ENCODE results near the gene SLC2A9.

SLC2A9 gene

GRCh38 chr4:10018818-10019461, 2.4 kb downstream of the SLC2A9 start:
- DNase-seq: peak; percentile 84 to 86

DNA sequence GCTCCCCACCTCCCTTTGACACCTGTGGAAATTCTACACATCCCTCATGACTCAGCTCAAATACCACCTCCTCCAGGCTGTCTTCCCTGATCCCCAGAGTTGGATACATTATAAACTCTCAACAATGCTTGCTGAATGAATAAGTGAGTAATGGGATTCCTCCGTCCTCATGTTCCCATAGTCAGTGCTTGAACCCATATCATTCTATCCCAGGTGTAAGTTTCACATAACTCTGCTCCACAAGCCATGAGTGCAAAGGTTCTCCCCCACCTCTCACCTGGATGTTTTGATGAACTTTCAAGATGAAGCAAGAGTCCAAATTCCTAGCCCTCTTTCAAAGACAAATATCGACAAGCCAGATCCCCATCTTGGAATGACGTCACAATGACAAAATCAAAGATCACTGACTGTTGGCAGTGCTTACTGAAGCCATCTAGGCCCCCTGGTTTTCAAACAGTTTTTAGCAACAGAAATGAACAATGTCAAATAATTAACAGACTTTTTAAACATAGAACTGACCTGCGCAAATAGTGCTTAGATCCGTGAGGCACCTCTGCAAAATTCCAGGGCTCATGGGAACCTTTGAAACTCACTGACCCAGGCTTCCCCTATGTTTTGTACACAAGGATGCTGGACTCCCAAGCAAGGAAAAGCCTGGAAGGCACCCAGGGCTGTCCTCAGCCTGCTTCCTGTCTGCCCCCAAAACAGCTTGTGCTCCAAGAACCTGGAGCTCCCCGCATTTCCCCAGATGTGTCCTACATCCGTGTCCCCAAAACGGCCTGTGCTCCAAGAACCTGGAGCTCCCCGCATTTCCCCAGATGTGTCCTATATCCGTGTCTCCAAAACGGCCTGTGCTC, 4.0 kb downstream of the SLC2A9 start:
- DNase-seq: no peak

- DNase-seq: no peak
Measured at GRCh38 chr4:10016169-10016568, 5.1 kb downstream of the SLC2A9 start.

GRCh38 chr4:10015140-10015753, 6.0 kb downstream of the SLC2A9 start:
- peak; percentile 39 to 51 for DNase-seq

DNA sequence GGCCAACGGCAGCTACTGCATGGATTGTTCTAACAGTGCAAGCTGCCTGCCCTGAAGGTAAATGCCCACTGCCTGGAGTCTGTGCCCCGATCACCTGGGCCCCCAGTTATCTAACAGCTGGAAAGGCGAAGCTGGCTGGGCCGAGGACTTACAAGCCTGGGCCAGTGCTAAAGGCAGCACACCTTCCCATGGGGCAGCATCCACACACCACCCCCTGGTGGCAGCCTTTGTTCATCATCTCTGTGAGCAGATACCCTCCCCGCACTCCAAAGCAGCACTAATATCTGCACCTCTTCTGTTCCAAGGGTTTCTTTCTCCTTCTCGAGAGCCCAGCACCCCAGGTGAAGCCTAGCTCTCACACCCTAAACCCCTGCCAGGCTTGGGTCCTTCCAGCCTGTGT, 7.6 kb downstream of the SLC2A9 start:
- DNase-seq: peak in 1 of 2 donors; percentile 33

DNA sequence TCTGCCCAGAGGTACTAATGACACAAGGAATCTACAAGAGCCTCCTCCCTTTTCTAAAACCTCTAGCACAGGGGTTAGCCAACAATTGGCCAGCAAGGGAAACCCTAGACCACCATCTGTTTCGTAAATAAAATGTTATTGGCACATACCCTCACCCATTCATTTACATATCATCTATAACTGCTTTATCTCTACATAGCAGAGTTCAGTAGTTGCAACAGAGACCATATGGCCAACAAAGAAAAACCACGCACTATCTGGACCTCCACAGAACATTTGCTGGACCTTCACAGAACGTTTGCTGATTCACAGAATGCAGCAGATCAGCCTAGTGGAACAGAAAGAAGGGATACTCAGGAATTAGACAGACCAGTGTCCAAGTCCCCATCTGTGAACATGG, 9.4 kb downstream of the SLC2A9 start:
- DNase-seq: no peak

DNA sequence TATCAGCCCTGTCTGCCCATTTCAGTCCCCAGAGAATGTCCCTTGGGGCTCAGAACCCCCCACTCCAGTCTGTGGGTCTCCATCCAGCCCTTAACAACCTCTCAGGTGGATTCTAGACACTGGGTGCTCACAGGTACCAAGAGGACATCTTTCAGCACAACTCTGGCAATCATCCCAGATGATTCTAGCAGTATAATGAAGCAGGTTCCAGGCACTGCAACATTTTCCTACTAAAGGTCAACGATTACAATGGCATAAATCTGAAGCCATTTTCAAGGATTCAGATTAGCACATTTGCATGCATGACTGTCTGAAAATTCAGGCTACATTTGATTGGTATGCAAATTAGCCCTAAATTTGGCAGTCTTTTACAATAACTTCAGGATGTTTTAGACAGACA, 10.0 kb downstream of the SLC2A9 start:
- DNase-seq: no peak

DNA sequence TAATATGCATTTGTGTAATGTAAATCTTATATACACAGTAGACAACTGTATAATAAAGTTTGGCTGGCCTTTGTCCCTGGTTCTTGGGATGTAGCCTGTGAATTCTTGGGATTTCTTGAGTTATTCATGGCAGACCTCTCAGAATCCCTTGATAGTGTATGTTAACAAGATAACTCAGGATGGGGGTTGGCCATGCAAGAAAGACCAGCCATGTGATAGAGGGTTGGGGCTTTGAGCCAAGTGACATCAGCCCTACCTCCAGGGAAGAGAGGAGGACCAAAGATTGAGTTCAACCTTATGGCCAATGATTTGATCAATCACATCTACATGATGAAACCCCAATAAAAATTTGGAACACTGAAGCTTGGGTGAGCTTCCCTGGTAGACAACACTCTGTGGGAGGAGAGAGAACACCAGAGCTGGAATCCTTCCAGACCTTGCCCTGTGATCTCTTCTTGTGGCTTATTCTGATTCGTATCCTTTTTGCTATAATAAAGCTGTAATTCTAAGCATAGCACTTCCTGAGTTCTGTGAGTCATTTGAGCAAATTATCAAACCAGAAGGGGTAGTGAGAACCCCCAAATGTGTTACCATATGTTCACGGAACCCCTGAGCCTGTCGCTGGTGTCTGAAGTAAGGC, 11.3 kb downstream of the SLC2A9 start:
- DNase-seq: no peak

DNA sequence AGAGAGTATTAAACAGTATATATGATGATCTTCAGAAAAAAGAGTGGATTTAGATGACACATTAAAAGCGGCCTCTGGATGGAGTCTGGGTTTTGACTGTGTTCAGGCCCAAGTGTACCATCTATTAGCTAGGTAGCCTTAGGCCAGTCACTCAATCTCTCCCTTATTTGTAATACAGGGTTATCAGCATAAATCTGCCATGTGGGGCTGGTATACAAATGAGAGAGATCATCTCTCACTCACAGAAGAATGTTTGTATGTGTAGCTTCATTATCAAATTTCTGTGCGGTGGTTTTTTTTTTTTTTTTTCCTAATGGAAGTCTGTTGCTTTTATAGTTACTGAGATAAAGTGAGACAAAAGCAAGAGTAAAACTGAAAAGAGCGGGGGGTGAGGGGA, 12.7 kb downstream of the SLC2A9 start:
- no peak for DNase-seq

DNA sequence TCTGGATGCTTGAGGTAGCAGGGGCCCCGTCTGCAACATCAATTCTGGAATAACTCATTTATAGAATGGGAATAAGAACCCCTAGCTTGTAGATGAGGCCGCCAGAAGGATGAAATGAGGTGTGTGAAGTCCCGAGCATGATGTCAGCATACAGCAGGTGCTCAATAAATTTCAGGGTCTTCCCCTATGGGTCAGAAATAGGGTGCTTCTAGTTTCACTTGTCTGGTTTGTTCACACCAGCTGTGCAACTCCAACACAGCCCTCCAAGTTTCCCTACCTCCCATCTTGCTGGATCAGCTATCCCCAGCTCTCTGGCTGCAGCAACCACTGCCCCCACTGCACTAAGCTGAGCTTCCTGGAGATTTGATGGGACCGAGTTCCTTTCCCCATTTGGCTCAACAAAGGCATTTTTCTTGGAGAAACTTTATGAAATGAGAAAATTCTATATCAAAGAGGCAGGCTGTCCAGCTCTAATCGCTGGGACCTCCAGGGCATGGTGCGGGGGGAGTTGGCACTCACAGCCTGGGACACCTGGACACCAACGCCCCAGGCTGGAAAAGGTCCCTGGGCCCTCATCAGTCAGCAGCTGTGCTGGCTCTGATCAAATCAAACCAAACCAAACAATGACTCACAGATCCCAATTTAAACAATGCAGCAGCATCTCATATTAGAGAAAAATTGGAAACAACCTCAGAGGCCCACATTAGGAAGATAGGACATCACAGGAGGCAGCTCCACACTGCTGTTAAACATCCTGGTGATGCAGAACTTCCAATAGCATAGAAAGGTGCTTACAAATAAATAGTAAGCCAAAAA, 13.3 kb downstream of the SLC2A9 start:
- DNase-seq: no peak

GRCh38 chr4:10007436-10007740, 13.9 kb downstream of the SLC2A9 start:
- DNase-seq: no peak

DNA sequence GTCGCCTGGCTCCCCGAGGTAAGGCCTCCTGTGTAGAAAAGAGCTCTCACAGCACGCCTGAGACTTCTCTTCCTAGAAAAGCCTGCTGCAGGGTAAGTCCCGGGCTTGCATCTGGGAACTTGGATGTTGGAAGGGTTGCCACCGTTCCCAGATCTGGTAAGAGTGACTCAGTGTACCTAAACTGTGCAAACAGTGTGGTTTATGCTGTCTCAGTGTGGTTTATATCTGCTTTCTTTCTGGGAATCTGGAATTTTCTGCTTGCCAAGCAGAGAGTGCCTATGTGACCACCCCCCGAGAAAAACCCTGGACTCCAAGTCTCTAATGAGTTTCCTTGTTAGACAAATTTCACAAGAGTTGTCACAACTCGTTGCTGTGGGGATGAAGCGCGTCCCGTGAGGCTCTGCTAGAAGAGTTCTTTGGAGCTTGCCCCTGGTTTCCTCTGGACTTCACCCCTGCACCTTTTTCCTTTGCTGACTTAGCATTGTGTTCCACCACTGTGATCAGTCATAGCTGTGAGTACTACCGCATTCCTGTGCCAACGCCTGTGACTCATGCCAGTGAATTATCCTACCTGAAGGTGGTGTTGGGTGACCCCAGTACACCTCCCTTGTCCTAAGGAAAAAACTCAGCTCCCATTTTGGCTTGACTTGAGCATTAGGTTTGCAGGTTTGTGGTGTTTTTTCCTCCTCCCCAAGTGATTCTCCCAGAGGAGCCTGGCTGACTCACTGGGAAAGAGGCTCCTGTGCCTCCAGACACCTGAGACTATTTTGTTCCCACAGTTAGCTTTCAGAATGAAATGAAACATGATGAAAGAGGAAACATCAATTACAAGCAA, 14.5 kb downstream of the SLC2A9 start:
- DNase-seq: no peak

- DNase-seq: no peak
Measured at GRCh38 chr4:10006231-10006600, 15.1 kb downstream of the SLC2A9 start.

DNA sequence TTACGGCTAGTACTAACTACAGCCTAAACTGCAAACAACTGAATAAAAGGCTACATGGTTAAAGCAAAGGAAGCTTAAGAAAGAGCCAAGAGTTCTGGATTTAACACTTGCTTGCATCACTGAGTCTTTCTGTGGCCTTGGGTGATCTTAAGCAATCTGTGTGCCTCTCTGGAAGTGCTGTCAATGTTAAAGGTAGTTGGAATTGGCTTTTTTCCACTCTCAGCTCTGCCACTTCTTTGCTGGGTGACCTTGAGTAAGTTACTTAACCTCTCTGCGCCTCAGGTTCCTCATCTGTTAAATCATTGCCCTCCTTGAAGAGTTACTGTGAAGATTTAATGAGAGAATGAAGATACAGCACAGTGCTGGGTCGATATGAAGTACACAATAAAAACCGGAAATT, 15.7 kb downstream of the SLC2A9 start:
- DNase-seq: no peak

GRCh38 chr4:10003666-10004065, 17.6 kb downstream of the SLC2A9 start:
- DNase-seq: no peak

- DNase-seq: no peak
Measured at GRCh38 chr4:10002278-10002677, 19.0 kb downstream of the SLC2A9 start.

DNA sequence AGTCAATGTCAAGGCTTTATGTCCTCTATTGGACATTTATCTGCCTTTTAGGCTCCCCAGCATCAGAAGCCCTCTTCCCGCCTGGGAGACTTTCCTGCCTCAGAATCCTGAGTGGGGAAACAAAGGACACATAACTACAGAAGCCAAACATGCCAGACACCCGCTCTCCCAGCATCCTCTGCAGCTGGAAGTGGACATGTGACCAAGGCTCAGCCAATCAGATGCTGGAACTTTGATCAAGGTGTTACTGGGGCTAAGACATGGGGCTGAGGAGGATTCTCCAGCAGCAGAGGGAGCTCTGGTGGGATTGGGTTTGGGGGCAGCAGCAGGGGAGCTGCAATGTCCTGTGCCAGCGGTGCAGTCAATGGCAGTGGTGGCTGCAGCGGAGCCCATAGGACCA, 19.5 kb downstream of the SLC2A9 start:
- DNase-seq: no peak

- no peak for DNase-seq
Measured at GRCh38 chr4:9999956-10000561, 21.2 kb downstream of the SLC2A9 start.

GRCh38 chr4:9997886-9998285, 23.4 kb downstream of the SLC2A9 start:
- DNase-seq: no peak

- DNase-seq: peak in 1 of 2 donors; percentile 46
Measured at GRCh38 chr4:9996319-9997110, 24.8 kb downstream of the SLC2A9 start.

All from hippocampal formation (tissue), 2 donors.